Measurements from ENCODE around the gene CHRND. TPM values are rescaled to one million over a fixed set of nuclear protein-coding genes. Genes with fewer than 3 reads are reported as not detected.

The CHRND gene
- total RNA-seq, 2 experiments from 2014 or later = not detected

GRCh38 chr2:232498452-232498851 is 27.5 kb upstream of the CHRND start:
- CTCF ChIA-PET = no interaction called here
- POLR2A ChIA-PET = no interaction called here
- peaks cover 8% of the 10 kb centered on the region for H3K4me1 ChIP-seq (ENCODE audit: insufficient read depth, low read length)

GRCh38 chr2:232501331-232501771 is 24.6 kb upstream of the CHRND start:
- POLR2A ChIA-PET = no interaction called here
- no peaks in the 10 kb centered on the region for H3K36me3 Mint-ChIP-seq (ENCODE audit: low read depth)
- Histone ChIP-seq H3K4me3 (ENCODE audit: low read length) (no peak overlapping the region), H3K27me3 (ENCODE audit: control insufficient read depth in 1 of 2, insufficient read depth in 2 of 2, low read length in 2 of 2) (peaks cover 28 to 42% of the 10 kb centered on the region in 2 experiments), H3K9me3 (ENCODE audit: control insufficient read depth in 1 of 2, insufficient read depth in 1 of 2, low read length in 2 of 2) (peaks cover 0 to 4% of the 10 kb centered on the region in 2 experiments), H3K27ac (ENCODE audit: low read depth in 1 of 2, low read length in 2 of 2) (no peak overlapping the region), H3K4me1 (ENCODE audit: insufficient read depth, low read length) (peaks cover 12% of the 10 kb centered on the region), H3K36me3 (ENCODE audit: insufficient read depth, low read length) (no peaks in the 10 kb centered on the region)
- intact Hi-C loops (cut with DNase I, micrococcal nuclease) = no loop called here
- peaks cover 13% of the 10 kb centered on the region for H3K4me1 Mint-ChIP-seq (ENCODE audit: low read depth)
- no peaks in the 10 kb centered on the region for H3K9me3 Mint-ChIP-seq
- no peak overlapping the region for H3K4me3 Mint-ChIP-seq
- no peak overlapping the region for H3K27ac Mint-ChIP-seq
- ATAC-seq (ENCODE audit: poor library complexity) (no peak), DNase-seq (no peak)
- H3K27me3 Mint-ChIP-seq = peaks cover 66% of the 10 kb centered on the region
- no peak for TF ChIP-seq CTCF (IDR thresholded peaks at IDR 0.05)
- CTCF ChIA-PET = no interaction called here

More at GRCh38 chr2:232498452-232498851, 27.5 kb upstream of the CHRND start:
- ATAC-seq (ENCODE audit: poor library complexity) (no peak), DNase-seq (no peak)
- Mint-ChIP-seq H3K4me1 (ENCODE audit: low read depth) (peaks cover 9% of the 10 kb centered on the region), H3K27ac (no peak overlapping the region), H3K36me3 (ENCODE audit: low read depth) (no peaks in the 10 kb centered on the region), H3K9me3 (no peaks in the 10 kb centered on the region), H3K27me3 (peaks cover 42% of the 10 kb centered on the region), H3K4me3 (no peak overlapping the region)
- no peaks in the 10 kb centered on the region for H3K9me3 ChIP-seq (ENCODE audit: control insufficient read depth in 1 of 2, insufficient read depth in 1 of 2, low read length in 2 of 2)
- no peak overlapping the region for H3K4me3 ChIP-seq (ENCODE audit: low read length)
- no peaks in the 10 kb centered on the region for H3K36me3 ChIP-seq (ENCODE audit: insufficient read depth, low read length)
- no peak overlapping the region for H3K27ac ChIP-seq (ENCODE audit: low read depth in 1 of 2, low read length in 2 of 2)
- TF ChIP-seq CTCF (IDR thresholded peaks at IDR 0.05) = no peak
- H3K27me3 ChIP-seq (ENCODE audit: control insufficient read depth in 1 of 2, insufficient read depth in 2 of 2, low read length in 2 of 2) = peaks cover 16 to 18% of the 10 kb centered on the region in 2 experiments
- intact Hi-C loops (cut with DNase I, micrococcal nuclease) = no loop called here

GRCh38 chr2:232501794-232502390 is 24.1 kb upstream of the CHRND start:
- POLR2A ChIA-PET = no interaction called here
- Histone ChIP-seq H3K27ac (ENCODE audit: low read depth in 1 of 2, low read length in 2 of 2) (no peak overlapping the region), H3K4me1 (ENCODE audit: insufficient read depth, low read length) (peaks cover 12% of the 10 kb centered on the region), H3K36me3 (ENCODE audit: insufficient read depth, low read length) (no peaks in the 10 kb centered on the region), H3K4me3 (ENCODE audit: low read length) (no peak overlapping the region), H3K27me3 (ENCODE audit: control insufficient read depth in 1 of 2, insufficient read depth in 2 of 2, low read length in 2 of 2) (peaks cover 28 to 46% of the 10 kb centered on the region in 2 experiments), H3K9me3 (ENCODE audit: control insufficient read depth in 1 of 2, insufficient read depth in 1 of 2, low read length in 2 of 2) (peaks cover 0 to 4% of the 10 kb centered on the region in 2 experiments)
- DNase-seq (no peak), ATAC-seq (ENCODE audit: poor library complexity) (no peak)
- Mint-ChIP-seq H3K27me3 (peaks cover 66% of the 10 kb centered on the region), H3K4me1 (ENCODE audit: low read depth) (peaks cover 13% of the 10 kb centered on the region), H3K27ac (no peak overlapping the region), H3K9me3 (no peaks in the 10 kb centered on the region), H3K4me3 (no peak overlapping the region), H3K36me3 (ENCODE audit: low read depth) (no peaks in the 10 kb centered on the region)
- TF ChIP-seq CTCF (IDR thresholded peaks at IDR 0.05) = no peak
- CTCF ChIA-PET = no interaction called here
- intact Hi-C loops (cut with DNase I, micrococcal nuclease) = no loop called here

All from CD4-positive, alpha-beta T cell (primary cell).